ENCODE data around the gene GNPNAT1.
"Not testable (repeated sequence)": the region's sequence is repeated elsewhere in the genome, so short reads cannot be mapped to it uniquely, and the experiment has no call there.

DNA sequence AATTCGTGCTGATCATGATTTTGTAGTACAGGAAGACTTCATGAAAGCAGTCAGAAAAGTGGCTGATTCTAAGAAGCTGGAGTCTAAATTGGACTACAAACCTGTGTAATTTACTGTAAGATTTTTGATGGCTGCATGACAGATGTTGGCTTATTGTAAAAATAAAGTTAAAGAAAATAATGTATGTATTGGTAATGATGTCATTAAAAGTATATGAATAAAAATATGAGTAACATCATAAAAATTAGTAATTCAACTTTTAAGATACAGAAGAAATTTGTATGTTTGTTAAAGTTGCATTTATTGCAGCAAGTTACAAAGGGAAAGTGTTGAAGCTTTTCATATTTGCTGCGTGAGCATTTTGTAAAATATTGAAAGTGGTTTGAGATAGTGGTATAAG, 63.9 kb downstream of the GNPNAT1 start:
- not testable (repeated sequence) for TF ChIP-seq POLR2AphosphoS5 (IDR thresholded peaks at IDR 0.05; ENCODE audit: low read depth, low read length); POLR2A (IDR thresholded peaks at IDR 0.05; ENCODE audit: control extremely low read depth in 1 of 2, low read depth in 2 of 2, low read length in 2 of 2); CREB1 (IDR thresholded peaks at IDR 0.05); TAF1 (IDR thresholded peaks at IDR 0.05; ENCODE audit: low read depth, low read length); SP2 (IDR thresholded peaks at IDR 0.05; ENCODE audit: low read length); EZH2 (IDR thresholded peaks at IDR 0.05; ENCODE audit: low read depth, low read length, severe bottlenecking)
- TF ChIP-seq, protein P1, sequence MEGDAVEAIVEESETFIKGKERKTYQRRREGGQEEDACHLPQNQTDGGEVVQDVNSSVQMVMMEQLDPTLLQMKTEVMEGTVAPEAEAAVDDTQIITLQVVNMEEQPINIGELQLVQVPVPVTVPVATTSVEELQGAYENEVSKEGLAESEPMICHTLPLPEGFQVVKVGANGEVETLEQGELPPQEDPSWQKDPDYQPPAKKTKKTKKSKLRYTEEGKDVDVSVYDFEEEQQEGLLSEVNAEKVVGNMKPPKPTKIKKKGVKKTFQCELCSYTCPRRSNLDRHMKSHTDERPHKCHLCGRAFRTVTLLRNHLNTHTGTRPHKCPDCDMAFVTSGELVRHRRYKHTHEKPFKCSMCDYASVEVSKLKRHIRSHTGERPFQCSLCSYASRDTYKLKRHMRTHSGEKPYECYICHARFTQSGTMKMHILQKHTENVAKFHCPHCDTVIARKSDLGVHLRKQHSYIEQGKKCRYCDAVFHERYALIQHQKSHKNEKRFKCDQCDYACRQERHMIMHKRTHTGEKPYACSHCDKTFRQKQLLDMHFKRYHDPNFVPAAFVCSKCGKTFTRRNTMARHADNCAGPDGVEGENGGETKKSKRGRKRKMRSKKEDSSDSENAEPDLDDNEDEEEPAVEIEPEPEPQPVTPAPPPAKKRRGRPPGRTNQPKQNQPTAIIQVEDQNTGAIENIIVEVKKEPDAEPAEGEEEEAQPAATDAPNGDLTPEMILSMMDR (IDR thresholded peaks at IDR 0.05; ENCODE audit: control extremely low read depth in 1 of 3, insufficient read depth in 1 of 3, low read depth in 1 of 3, low read length in 3 of 3): not testable (repeated sequence)

All from H1 (cell line).